Stimulated activated CD4-positive, alpha-beta T cell treated with anti-CD3 and anti-CD28 coated beads, Interleukin-1b, Interleukin-23, amount 100 ng/mL, for 48 hours (primary cell): ENCODE results near the gene FLACC1.

ENCODE experiments used
- DNase-seq: peaks from one replicate; pipeline ENCODE4 v3.0.0-alpha.2; 2020

FLACC1 gene

DNA sequence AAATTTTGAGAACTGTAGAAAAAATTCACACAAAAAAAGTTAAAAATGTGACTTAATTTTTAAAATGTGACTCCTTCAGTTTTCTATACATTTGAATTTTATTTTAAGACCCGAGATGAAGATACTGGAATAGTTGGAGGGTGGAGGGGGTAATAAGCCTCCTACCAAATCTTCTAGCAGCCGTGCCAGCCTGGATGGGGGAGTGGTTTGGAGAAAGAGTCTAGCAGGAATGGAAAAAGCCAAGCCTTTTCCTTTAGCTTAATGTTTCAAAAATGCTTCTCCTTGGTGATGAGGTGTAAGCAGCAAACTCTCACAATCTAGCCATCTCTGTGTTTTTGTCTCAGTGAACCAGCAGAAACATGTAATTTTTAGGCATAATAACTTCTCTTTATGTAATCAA lies 82.1 kb downstream of the FLACC1 start:
- DNase-seq: no peak

- no peak for DNase-seq
These were observed 83.7 kb downstream of the FLACC1 start for GRCh38 chr2:201273330-201273983.

- no peak for DNase-seq
These were observed 85.2 kb downstream of the FLACC1 start for GRCh38 chr2:201271917-201272316.

DNA sequence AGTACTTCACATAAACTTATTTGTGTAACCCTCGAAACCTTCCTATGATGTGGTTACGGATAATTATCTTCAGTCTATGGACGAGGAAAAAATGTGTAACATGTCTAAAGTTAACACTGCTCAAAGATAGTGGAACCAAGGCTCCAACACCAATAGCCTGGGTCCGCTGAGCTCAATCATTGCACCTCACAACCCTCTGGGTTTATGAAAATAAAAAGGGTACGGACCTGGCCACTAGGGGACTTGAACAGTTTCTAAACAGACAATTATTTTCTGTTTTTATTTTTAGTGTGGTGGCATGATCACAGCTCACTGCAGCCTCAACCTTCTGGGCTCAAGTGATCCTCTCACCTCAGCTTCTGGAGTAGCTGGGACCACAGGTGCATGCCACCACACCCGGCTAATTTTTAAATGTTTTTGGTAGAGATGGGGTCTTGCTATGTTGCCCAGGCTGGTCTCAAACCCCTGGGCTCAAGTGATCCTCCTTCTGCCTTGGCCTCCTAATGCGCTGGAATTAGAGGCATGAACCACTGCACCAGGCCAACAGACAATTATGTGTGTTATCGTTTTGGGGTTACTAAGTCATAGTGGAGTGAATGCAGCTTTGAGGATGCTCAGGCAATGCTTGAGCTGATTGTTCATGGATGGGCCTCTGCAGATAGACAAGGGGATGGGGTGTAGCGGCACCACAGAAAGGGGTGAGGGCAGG lies 86.7 kb downstream of the FLACC1 start:
- no peak for DNase-seq

DNA sequence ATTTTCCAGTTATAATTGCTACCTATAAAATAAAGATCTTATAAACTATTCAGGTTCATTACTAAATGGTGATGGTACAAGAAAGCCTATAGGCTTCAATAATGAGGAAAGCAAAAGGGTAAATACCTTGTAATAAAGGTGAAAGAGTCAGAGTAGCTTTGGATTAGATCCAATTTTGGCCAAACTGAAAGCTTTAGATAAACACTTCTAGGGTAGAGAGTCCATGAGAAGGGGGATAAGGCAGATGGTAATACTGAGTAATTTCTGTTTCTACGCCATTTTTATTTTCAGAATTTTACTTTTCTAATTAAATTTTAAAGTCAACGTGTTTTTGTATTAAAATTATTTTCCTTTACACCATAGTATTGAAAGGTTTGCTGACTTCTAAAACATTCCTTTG lies 87.4 kb downstream of the FLACC1 start:
- no peak for DNase-seq

- DNase-seq: no peak
These were observed 89.7 kb downstream of the FLACC1 start for GRCh38 chr2:201267278-201268030.

DNA sequence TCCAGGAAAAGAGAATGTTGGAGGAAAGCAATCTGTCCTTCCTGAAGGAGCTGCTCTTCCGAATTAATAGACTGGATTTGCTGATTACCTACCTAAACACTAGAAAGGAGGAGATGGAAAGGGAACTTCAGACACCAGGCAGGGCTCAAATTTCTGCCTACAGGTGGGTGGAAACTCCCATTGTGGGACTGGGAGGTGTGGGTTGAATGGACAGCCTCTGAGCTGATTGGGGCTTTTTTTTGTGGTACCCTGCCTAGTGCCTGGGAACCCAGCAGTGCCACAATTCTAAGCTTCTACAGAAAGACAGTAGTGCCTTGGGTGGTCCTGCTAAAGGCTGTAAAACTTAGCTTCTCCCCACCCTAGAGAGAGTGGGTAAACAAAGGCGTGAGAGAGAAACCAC lies 90.5 kb downstream of the FLACC1 start:
- DNase-seq: no peak

- no peak for DNase-seq
These were observed 92.5 kb downstream of the FLACC1 start for GRCh38 chr2:201264472-201265173.

- no peak for DNase-seq
These were observed 93.4 kb downstream of the FLACC1 start for GRCh38 chr2:201263779-201264178.

DNA sequence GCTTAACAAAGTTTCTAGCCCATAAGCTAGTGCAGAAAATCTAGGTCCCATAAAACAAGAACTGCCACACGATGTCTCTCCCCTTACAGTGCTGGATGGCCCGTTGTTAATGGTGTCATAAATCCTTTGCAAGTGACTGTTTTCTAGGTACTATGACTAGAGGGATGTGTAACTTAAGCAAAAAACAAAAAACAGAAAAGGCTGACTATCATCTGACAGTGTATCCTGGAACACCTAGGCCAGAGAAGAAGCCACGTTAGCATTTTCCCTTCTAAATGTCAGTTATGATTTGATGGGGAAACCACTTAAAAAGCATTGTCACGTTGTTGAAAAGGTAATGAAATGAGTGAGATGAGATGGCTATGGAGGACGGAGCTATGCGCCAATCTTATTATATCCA lies 94.4 kb downstream of the FLACC1 start:
- peak; percentile 45 for DNase-seq

- DNase-seq: no peak
These were observed 95.2 kb downstream of the FLACC1 start for GRCh38 chr2:201261906-201262305.

GRCh38 chr2:201261471-201261870 lies 95.7 kb downstream of the FLACC1 start:
- DNase-seq: peak; percentile 67

- peak; percentile 69 for DNase-seq
These were observed 96.8 kb downstream of the FLACC1 start, which contains the start of gene CASP8 for GRCh38 chr2:201260302-201260800. Gene CASP8 (plus strand): TSS chr2:201260536. CDS start chr2:201266487, 5,951 bp downstream.

DNA sequence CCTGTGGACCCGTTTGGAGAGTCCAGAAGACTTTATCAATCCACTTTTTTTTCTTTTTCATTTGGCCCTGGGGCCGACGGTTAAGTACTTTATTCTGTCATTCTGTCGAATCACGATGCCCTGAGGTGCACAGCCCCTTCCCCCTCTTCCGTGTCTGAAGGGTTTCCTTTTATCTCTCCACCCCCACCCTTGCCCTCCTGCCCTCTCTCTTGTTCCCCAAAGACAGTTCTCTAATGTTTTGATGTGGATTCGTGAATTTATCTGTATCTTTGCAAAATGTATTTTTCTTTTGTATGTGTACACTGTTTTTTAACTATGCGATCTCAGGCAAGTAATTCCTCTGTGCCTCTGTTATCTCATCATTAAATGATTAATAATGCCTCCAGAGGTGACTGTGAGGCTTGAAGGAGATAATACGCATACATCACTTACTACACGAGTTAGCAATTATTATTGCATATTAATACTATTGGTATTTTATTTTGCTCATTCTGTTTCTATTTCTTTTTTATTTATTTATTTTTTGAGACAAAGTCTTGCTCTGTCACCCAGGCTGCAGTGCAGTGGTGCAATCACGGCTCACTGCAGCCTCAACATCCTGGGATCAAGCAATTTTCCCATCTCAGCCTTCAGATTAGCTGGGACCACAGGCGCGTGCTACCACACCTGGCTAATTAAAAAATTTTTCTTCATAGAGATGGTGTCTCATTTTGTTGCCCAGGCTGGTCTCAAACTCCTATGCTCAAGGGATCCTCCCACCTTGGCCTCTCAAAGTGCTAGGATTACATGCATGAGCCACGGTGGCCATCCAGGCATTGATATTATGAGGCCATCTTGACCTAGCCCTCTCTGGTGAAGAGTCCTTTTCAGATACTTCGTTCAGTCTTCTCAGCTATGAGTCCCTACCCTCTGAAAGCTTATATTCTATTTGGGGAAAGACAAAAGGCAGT lies 98.2 kb downstream of the FLACC1 start:
- no peak for DNase-seq

GRCh38 chr2:201257956-201258665 lies 99.0 kb downstream of the FLACC1 start:
- DNase-seq: peak; percentile 94

- peak; percentile 43 for DNase-seq
These were observed 99.7 kb downstream of the FLACC1 start for GRCh38 chr2:201257381-201257955.

GRCh38 chr2:201256082-201256481 lies 101.1 kb downstream of the FLACC1 start:
- no peak for DNase-seq

GRCh38 chr2:201255408-201256033 lies 101.6 kb downstream of the FLACC1 start:
- DNase-seq: no peak

- no peak for DNase-seq
These were observed 102.9 kb downstream of the FLACC1 start for GRCh38 chr2:201254081-201254730.

GRCh38 chr2:201250741-201251140 lies 106.4 kb downstream of the FLACC1 start:
- no peak for DNase-seq
